ENCODE measurements around the gene PLEKHA5. TPM values are rescaled to one million over a fixed set of nuclear protein-coding genes. Genes with fewer than 3 reads are reported as not detected.
A peak's percentile ranks its signal among the peaks of the same experiment; 100 is the strongest.

PLEKHA5 gene
- total and polyA plus RNA-seq, 2 experiments from 2014 or later: 82.8 to 112 TPM

DNA sequence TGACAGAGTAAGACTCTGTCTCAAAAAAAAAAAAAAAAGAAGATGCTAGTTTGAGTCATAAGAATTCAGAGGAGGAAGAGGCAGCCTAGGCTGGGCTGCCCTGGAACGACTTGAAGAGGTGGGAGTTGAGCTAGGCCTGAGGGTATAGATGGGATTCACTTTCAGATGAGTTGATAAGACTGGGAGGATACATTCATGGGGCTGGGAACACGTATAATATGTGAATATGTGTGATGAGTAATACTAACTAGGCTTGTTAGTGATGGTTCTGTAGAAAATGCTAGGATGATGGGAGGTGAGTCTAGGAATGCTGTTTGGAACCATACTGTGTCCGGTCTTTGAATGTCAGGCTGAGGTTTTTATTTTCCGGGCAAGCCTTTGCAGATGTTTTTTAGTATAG is 9.0 kb downstream of the PLEKHA5 start:
- H3K79me2 ChIP-seq (replicated peaks; ENCODE audit: insufficient read depth): peaks cover 100% of the 10 kb centered on the region
- H2AFZ ChIP-seq: no peak overlapping the region
- no peaks in the 10 kb centered on the region for H3K27me3 Mint-ChIP-seq (ENCODE audit: insufficient read depth, low read depth, poor library complexity)
- no peaks in the 10 kb centered on the region for H3K9me2 ChIP-seq (ENCODE audit: insufficient read depth)
- H3K4me3 ChIP-seq: no peak overlapping the region
- no peaks in the 10 kb centered on the region; the same call in 1 of the 2 replicates for H3K36me3 ChIP-seq (ENCODE audit: insufficient read depth)
- peaks cover 48% of the 10 kb centered on the region for H3K4me1 ChIP-seq (ENCODE audit: insufficient read depth)
- ATAC-seq (0 out of 3 replicates have a peak, but pooled peaks have one; percentile 22), DNase-seq (ENCODE audit: low spot score) (no peak)
- H3K27me3 ChIP-seq (ENCODE audit: insufficient read depth): no peaks in the 10 kb centered on the region
- H3K4me1 Mint-ChIP-seq: peaks cover 60% of the 10 kb centered on the region
- peaks cover 71% of the 10 kb centered on the region for H4K20me1 ChIP-seq (replicated peaks; ENCODE audit: insufficient read depth)
- no peak overlapping the region for H3K4me3 Mint-ChIP-seq
- TF ChIP-seq EZH2 (IDR thresholded peaks at IDR 0.05; ENCODE audit: low read depth, unreplicated experiment): no peak
- TF ChIP-seq STAT1 (IDR thresholded peaks at IDR 0.05; ENCODE audit: unreplicated experiment): no peak
- TF ChIP-seq, protein P1, sequence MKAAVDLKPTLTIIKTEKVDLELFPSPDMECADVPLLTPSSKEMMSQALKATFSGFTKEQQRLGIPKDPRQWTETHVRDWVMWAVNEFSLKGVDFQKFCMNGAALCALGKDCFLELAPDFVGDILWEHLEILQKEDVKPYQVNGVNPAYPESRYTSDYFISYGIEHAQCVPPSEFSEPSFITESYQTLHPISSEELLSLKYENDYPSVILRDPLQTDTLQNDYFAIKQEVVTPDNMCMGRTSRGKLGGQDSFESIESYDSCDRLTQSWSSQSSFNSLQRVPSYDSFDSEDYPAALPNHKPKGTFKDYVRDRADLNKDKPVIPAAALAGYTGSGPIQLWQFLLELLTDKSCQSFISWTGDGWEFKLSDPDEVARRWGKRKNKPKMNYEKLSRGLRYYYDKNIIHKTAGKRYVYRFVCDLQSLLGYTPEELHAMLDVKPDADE (IDR thresholded peaks at IDR 0.05): no peak
- no peak for TF ChIP-seq CREB1 (CRISPR knock-in tag; IDR thresholded peaks at IDR 0.05; ENCODE audit: low read depth)
- TF ChIP-seq NANOG (IDR thresholded peaks at IDR 0.05; ENCODE audit: borderline replicate concordance): no peak
- TF ChIP-seq JUNB (IDR thresholded peaks at IDR 0.05; ENCODE audit: unreplicated experiment): no peak
- TF ChIP-seq ZNF114 (CRISPR knock-in tag; IDR thresholded peaks at IDR 0.05): no peak
- TF ChIP-seq, protein P2, sequence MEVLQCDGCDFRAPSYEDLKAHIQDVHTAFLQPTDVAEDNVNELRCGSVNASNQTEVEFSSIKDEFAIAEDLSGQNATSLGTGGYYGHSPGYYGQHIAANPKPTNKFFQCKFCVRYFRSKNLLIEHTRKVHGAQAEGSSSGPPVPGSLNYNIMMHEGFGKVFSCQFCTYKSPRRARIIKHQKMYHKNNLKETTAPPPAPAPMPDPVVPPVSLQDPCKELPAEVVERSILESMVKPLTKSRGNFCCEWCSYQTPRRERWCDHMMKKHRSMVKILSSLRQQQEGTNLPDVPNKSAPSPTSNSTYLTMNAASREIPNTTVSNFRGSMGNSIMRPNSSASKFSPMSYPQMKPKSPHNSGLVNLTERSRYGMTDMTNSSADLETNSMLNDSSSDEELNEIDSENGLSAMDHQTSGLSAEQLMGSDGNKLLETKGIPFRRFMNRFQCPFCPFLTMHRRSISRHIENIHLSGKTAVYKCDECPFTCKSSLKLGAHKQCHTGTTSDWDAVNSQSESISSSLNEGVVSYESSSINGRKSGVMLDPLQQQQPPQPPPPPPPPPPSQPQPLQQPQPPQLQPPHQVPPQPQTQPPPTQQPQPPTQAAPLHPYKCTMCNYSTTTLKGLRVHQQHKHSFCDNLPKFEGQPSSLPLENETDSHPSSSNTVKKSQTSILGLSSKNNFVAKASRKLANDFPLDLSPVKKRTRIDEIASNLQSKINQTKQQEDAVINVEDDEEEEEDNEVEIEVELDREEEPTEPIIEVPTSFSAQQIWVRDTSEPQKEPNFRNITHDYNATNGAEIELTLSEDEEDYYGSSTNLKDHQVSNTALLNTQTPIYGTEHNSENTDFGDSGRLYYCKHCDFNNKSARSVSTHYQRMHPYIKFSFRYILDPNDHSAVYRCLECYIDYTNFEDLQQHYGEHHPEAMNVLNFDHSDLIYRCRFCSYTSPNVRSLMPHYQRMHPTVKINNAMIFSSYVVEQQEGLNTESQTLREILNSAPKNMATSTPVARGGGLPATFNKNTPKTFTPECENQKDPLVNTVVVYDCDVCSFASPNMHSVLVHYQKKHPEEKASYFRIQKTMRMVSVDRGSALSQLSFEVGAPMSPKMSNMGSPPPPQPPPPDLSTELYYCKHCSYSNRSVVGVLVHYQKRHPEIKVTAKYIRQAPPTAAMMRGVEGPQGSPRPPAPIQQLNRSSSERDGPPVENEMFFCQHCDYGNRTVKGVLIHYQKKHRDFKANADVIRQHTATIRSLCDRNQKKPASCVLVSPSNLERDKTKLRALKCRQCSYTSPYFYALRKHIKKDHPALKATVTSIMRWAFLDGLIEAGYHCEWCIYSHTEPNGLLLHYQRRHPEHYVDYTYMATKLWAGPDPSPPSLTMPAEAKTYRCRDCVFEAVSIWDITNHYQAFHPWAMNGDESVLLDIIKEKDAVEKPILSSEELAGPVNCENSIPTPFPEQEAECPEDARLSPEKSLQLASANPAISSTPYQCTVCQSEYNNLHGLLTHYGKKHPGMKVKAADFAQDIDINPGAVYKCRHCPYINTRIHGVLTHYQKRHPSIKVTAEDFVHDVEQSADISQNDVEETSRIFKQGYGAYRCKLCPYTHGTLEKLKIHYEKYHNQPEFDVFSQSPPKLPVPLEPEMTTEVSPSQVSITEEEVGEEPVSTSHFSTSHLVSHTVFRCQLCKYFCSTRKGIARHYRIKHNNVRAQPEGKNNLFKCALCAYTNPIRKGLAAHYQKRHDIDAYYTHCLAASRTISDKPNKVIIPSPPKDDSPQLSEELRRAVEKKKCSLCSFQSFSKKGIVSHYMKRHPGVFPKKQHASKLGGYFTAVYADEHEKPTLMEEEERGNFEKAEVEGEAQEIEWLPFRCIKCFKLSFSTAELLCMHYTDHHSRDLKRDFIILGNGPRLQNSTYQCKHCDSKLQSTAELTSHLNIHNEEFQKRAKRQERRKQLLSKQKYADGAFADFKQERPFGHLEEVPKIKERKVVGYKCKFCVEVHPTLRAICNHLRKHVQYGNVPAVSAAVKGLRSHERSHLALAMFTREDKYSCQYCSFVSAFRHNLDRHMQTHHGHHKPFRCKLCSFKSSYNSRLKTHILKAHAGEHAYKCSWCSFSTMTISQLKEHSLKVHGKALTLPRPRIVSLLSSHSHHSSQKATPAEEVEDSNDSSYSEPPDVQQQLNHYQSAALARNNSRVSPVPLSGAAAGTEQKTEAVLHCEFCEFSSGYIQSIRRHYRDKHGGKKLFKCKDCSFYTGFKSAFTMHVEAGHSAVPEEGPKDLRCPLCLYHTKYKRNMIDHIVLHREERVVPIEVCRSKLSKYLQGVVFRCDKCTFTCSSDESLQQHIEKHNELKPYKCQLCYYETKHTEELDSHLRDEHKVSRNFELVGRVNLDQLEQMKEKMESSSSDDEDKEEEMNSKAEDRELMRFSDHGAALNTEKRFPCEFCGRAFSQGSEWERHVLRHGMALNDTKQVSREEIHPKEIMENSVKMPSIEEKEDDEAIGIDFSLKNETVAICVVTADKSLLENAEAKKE (CRISPR knock-in tag; IDR thresholded peaks at IDR 0.05): no peak
- no peak for TF ChIP-seq POLR2AphosphoS5 (IDR thresholded peaks at IDR 0.05; ENCODE audit: low read depth)
- no peak for TF ChIP-seq ZNF331 (CRISPR knock-in tag; IDR thresholded peaks at IDR 0.05; ENCODE audit: low read depth)
- no peak for TF ChIP-seq EZH2phosphoT487 (IDR thresholded peaks at IDR 0.05; ENCODE audit: unreplicated experiment)
- TF ChIP-seq, protein P3, sequence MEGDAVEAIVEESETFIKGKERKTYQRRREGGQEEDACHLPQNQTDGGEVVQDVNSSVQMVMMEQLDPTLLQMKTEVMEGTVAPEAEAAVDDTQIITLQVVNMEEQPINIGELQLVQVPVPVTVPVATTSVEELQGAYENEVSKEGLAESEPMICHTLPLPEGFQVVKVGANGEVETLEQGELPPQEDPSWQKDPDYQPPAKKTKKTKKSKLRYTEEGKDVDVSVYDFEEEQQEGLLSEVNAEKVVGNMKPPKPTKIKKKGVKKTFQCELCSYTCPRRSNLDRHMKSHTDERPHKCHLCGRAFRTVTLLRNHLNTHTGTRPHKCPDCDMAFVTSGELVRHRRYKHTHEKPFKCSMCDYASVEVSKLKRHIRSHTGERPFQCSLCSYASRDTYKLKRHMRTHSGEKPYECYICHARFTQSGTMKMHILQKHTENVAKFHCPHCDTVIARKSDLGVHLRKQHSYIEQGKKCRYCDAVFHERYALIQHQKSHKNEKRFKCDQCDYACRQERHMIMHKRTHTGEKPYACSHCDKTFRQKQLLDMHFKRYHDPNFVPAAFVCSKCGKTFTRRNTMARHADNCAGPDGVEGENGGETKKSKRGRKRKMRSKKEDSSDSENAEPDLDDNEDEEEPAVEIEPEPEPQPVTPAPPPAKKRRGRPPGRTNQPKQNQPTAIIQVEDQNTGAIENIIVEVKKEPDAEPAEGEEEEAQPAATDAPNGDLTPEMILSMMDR (conservative IDR thresholded peaks at IDR 0.05; ENCODE audit: low read depth in 2 of 2): no peak
- TF ChIP-seq, protein P4, sequence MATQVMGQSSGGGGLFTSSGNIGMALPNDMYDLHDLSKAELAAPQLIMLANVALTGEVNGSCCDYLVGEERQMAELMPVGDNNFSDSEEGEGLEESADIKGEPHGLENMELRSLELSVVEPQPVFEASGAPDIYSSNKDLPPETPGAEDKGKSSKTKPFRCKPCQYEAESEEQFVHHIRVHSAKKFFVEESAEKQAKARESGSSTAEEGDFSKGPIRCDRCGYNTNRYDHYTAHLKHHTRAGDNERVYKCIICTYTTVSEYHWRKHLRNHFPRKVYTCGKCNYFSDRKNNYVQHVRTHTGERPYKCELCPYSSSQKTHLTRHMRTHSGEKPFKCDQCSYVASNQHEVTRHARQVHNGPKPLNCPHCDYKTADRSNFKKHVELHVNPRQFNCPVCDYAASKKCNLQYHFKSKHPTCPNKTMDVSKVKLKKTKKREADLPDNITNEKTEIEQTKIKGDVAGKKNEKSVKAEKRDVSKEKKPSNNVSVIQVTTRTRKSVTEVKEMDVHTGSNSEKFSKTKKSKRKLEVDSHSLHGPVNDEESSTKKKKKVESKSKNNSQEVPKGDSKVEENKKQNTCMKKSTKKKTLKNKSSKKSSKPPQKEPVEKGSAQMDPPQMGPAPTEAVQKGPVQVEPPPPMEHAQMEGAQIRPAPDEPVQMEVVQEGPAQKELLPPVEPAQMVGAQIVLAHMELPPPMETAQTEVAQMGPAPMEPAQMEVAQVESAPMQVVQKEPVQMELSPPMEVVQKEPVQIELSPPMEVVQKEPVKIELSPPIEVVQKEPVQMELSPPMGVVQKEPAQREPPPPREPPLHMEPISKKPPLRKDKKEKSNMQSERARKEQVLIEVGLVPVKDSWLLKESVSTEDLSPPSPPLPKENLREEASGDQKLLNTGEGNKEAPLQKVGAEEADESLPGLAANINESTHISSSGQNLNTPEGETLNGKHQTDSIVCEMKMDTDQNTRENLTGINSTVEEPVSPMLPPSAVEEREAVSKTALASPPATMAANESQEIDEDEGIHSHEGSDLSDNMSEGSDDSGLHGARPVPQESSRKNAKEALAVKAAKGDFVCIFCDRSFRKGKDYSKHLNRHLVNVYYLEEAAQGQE (IDR thresholded peaks at IDR 0.05; ENCODE audit: unreplicated experiment): no peak
- H3K36me3 Mint-ChIP-seq (ENCODE audit: low read depth): peaks cover 37% of the 10 kb centered on the region; the same call in 2 of the 3 replicates
- H3F3A ChIP-seq (replicated peaks; ENCODE audit: low read depth): no peaks in the 10 kb centered on the region
- no peak overlapping the region for H3K4me2 ChIP-seq
- H3K27ac Mint-ChIP-seq: peak overlapping the region; percentile 18
- no peaks in the 10 kb centered on the region for H3K9me3 Mint-ChIP-seq
- H3K27ac ChIP-seq (ENCODE audit: low read depth): no peak overlapping the region

All from GM23338 (cell line).